Measurements from ENCODE around the gene PACS1. TPM values are rescaled to one million over a fixed set of nuclear protein-coding genes. Genes with fewer than 3 reads are reported as not detected.
A peak's percentile ranks its signal among the peaks of the same experiment; 100 is the strongest.

Gene PACS1
- total RNA-seq, 2 donors from 2014 or later, result 104 to 114 TPM

DNA sequence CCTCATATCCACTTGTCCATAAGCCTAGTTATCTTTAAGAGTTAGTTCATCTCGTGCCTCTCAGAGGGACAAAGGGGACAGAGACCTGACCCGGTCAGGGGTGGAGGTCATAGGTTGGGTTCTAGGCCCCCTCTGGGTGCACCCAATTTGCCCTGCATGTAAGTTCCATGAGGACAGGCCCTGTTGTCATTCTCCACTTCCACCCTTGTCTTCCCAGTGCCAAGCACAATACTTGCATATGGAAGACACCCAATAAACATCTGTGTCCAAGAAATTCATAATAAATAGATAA is 220.2 kb downstream of the PACS1 start:
- Mint-ChIP-seq H3K27ac (no peak overlapping the region), H3K9me3 (no peaks in the 10 kb centered on the region), H3K4me1 (ENCODE audit: low read depth) (peaks cover 28% of the 10 kb centered on the region), H3K27me3 (ENCODE audit: low read depth) (peaks cover 27% of the 10 kb centered on the region), H3K4me3 (peak overlapping the region; percentile 92 to 93), H3K36me3 (ENCODE audit: insufficient read depth in 2 of 2) (peaks cover 0 to 2% of the 10 kb centered on the region in 2 donors)
- no peak for ATAC-seq (replicated peaks in 1 of 2)
- DNase-seq, result no peak

DNA sequence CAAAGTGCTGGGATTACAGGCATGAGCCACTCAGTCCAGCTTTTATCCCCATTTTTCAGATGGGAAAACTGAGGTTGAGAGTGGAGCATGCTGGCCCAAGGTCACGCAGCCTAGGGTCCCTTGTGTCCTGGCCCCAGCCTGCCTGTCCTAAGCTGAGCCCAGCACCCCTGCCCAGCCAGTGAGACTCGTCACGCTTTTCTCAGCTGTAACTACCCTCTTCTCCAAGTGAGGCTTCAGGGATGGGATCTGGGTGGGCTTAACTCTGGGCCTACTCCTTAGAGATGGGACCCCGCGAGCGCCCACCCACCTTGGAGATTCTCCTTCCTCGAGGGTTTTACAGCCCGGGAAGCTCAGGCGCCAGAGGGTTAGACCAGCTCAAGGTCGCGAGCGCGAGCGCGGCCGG is 221.2 kb downstream of the PACS1 start:
- Mint-ChIP-seq H3K27me3 (ENCODE audit: low read depth) (peaks cover 27% of the 10 kb centered on the region), H3K27ac (no peak overlapping the region), H3K36me3 (ENCODE audit: insufficient read depth in 2 of 2) (peaks cover 0 to 2% of the 10 kb centered on the region in 2 donors), H3K4me1 (ENCODE audit: low read depth) (peaks cover 28% of the 10 kb centered on the region), H3K9me3 (no peaks in the 10 kb centered on the region), H3K4me3 (peak overlapping the region; percentile 11 to 35)
- ATAC-seq (replicated peaks in 1 of 2) (no peak), DNase-seq (no peak)

GRCh38 chr11:66291706-66292542 is 221.9 kb downstream of the PACS1 start, which contains the start of gene TMEM151A:
TSS of gene TMEM151A (plus strand) at chr11:66291894. CDS start at chr11:66292014, 120 bp downstream.
- no peaks in the 10 kb centered on the region for H3K9me3 Mint-ChIP-seq
- H3K27ac Mint-ChIP-seq, result no peak within 1 kb of the TSS
- ATAC-seq (replicated peaks in 1 of 2) (no peak), DNase-seq (peak; percentile 57 to 59)
- H3K27me3 Mint-ChIP-seq (ENCODE audit: low read depth), result peaks cover 27% of the 10 kb centered on the region
- H3K4me3 Mint-ChIP-seq, result peak within 1 kb of the TSS; percentile 64 to 93
- peaks cover 28% of the 10 kb centered on the region for H3K4me1 Mint-ChIP-seq (ENCODE audit: low read depth)
- peaks cover 0 to 2% of the 10 kb centered on the region in 2 donors for H3K36me3 Mint-ChIP-seq (ENCODE audit: insufficient read depth in 2 of 2)

DNA sequence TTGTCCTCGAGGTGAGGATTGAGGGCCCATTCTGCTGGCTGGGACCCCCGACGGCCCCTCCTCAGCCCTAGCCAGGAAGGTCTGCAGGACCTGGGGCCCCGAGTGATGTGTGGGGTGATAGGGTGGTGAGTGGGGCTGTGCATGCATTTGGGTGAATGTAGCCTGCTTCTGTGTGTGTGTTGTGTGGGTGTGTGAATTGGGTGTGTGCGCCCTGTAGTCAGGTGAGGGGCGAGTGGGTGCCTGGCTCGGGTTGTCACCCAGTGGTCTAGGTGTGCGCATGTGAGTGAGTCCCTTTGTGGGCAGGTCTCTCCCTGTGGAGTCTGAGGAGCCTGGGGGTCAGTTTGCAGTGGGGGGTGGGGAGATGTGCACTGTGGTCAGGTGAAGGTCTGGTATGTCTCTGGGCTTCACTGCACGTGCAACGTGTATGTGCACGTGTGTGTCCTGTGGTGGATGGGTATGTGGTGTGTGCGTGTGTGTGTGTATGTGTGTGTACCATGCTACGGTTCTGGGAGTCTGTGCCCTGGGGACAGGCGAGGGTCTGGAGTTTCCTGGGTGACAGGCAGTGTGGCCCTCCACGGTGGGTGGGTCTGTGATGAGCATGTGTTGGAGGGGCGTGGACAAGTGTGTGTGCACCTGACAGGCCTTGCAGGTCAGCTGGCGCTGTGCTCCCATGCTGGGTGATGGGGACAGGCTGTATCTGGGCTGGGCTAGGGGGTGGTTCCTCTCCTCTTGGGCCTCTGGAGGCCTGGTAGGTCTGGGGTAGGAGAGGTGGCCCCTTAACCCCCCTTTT is 222.7 kb downstream of the PACS1 start:
- H3K9me3 Mint-ChIP-seq, result no peaks in the 10 kb centered on the region
- H3K27me3 Mint-ChIP-seq (ENCODE audit: low read depth), result peaks cover 27% of the 10 kb centered on the region
- no peak overlapping the region for H3K27ac Mint-ChIP-seq
- H3K4me1 Mint-ChIP-seq (ENCODE audit: low read depth), result peaks cover 21% of the 10 kb centered on the region
- no peaks in the 10 kb centered on the region for H3K36me3 Mint-ChIP-seq (ENCODE audit: insufficient read depth in 2 of 2)
- ATAC-seq (replicated peaks in 1 of 2) (no peak), DNase-seq (no peak)
- peak overlapping the region; percentile 43 to 64 for H3K4me3 Mint-ChIP-seq

GRCh38 chr11:66293352-66293751 is 223.3 kb downstream of the PACS1 start:
- Mint-ChIP-seq H3K27ac (no peak overlapping the region), H3K27me3 (ENCODE audit: low read depth) (peaks cover 27% of the 10 kb centered on the region), H3K4me1 (ENCODE audit: low read depth) (peaks cover 20% of the 10 kb centered on the region), H3K4me3 (peak overlapping the region; percentile 11 to 20), H3K36me3 (ENCODE audit: insufficient read depth in 2 of 2) (no peaks in the 10 kb centered on the region), H3K9me3 (no peaks in the 10 kb centered on the region)
- no peak for ATAC-seq (replicated peaks in 1 of 2)
- DNase-seq, result no peak

- Mint-ChIP-seq H3K4me1 (ENCODE audit: low read depth) (peaks cover 20% of the 10 kb centered on the region), H3K4me3 (no peak overlapping the region), H3K27me3 (ENCODE audit: low read depth) (peaks cover 27% of the 10 kb centered on the region), H3K9me3 (no peaks in the 10 kb centered on the region), H3K27ac (no peak overlapping the region), H3K36me3 (ENCODE audit: insufficient read depth in 2 of 2) (no peaks in the 10 kb centered on the region)
- ATAC-seq (replicated peaks in 1 of 2) (no peak), DNase-seq (no peak)
Measured at GRCh38 chr11:66293777-66294625, 223.9 kb downstream of the PACS1 start.

Other genes with a start within 250 kb of the PACS1 start
- 1 to 10 TPM; 2.2 to 4.6 TPM for gene SNX32, start 236.3 kb upstream of the PACS1 start, total RNA-seq
- gene CFL1, start 212.1 kb upstream of the PACS1 start, total RNA-seq, result 100 to 1,000 TPM; 477 to 512 TPM
- gene MUS81, start 209.8 kb upstream of the PACS1 start, total RNA-seq, result 10 to 100 TPM; 80.6 to 94.8 TPM
- gene EFEMP2, start 197.5 kb upstream of the PACS1 start, total RNA-seq, result 10 to 100 TPM; 22.4 to 26.0 TPM
- gene CTSW, start 190.4 kb upstream of the PACS1 start, total RNA-seq, result 10 to 100 TPM; 16.8 to 27.8 TPM
- 10 to 100 TPM; 86.4 to 91.9 TPM for gene FIBP, start 181.8 kb upstream of the PACS1 start, total RNA-seq
- gene CCDC85B, start 179.6 kb upstream of the PACS1 start, total RNA-seq, result 10 to 100 TPM; 35.4 to 37.5 TPM
- gene FOSL1, start 169.9 kb upstream of the PACS1 start, total RNA-seq, result 10 to 100 TPM; 11.9 to 18.8 TPM
- gene C11orf68, start 151.2 kb upstream of the PACS1 start, total RNA-seq, result 10 to 100 TPM; 34.7 to 36.5 TPM
- 100 to 1,000 TPM; 126 to 145 TPM for gene DRAP1, start 150.8 kb upstream of the PACS1 start, total RNA-seq
- not detected for gene TSGA10IP, start 124.8 kb upstream of the PACS1 start, total RNA-seq
- 10 to 100 TPM; 63.2 to 75.9 TPM for gene SART1, start 108.5 kb upstream of the PACS1 start, total RNA-seq
- gene EIF1AD, start 68.1 kb upstream of the PACS1 start, total RNA-seq, result 10 to 100 TPM; 39.1 to 40.8 TPM
- 100 to 1,000 TPM; 166 to 174 TPM for gene BANF1, start 67.8 kb upstream of the PACS1 start, total RNA-seq
- under 1 TPM; 0.34 to 0.79 TPM for gene CST6, start 58.3 kb upstream of the PACS1 start, total RNA-seq
- under 1 TPM in 1 of 2 donors, not detected in 1; 0.49 TPM for gene CATSPER1, start 43.8 kb upstream of the PACS1 start, total RNA-seq
- gene GAL3ST3, start 21.1 kb upstream of the PACS1 start, total RNA-seq, result under 1 TPM; 0.36 to 0.42 TPM
- gene SF3B2, start 17.9 kb upstream of the PACS1 start, total RNA-seq, result 100 to 1,000 TPM; 222 to 223 TPM
- 10 to 100 TPM; 51.9 to 54.8 TPM for gene KLC2, start 187.4 kb downstream of the PACS1 start, total RNA-seq
- gene RAB1B, start 198.4 kb downstream of the PACS1 start, total RNA-seq, result 100 to 1,000 TPM; 127 to 139 TPM
- 1 to 10 TPM; 1.2 to 3.5 TPM for gene CNIH2, start 207.9 kb downstream of the PACS1 start, total RNA-seq
- gene YIF1A, start 218.9 kb downstream of the PACS1 start, total RNA-seq, result 10 to 100 TPM; 42.9 to 50.8 TPM
- under 1 TPM in 1 of 2 donors, not detected in 1; 0.10 TPM for gene TMEM151A, start 221.6 kb downstream of the PACS1 start, total RNA-seq
- 1 to 10 TPM; 3.0 to 3.9 TPM for gene CD248, start 246.8 kb downstream of the PACS1 start, total RNA-seq